HS-27A (cell line): ENCODE results near the gene ENDOU.
"Not testable (repeated sequence)": the region's sequence is repeated elsewhere in the genome, so short reads cannot be mapped to it uniquely, and the experiment has no call there.

Source experiments
- DNase-seq: peaks from one replicate; pipeline ENCODE4 v3.0.0-alpha.2; 2012; ENCODE audit warnings: low read depth, missing footprints

Gene ENDOU

GRCh38 chr12:47686645-47687240, 38.5 kb downstream of the ENDOU start:
- DNase-seq = no peak

DNA sequence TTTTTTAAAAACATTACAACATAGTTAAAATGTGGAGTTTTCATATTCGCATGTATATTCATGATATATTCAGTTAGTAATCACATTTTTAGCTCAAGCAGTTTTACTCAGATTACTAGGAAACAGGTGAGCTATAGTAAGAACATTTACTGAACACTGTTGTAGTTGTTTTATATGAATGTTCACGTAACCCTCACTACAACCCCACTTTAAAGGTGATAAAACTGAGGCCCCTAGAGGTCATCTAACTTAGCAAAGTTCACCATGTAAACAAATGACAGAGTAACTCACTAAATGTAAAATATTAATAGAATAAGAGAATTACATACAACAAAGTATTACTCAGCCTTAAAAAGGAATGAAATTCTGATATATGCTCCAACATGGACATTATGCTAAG, 45.5 kb downstream of the ENDOU start:
- DNase-seq = no peak

GRCh38 chr12:47672068-47672467, 53.2 kb downstream of the ENDOU start:
- no peak for DNase-seq

- DNase-seq = not testable (repeated sequence)
These were observed 57.4 kb downstream of the ENDOU start for GRCh38 chr12:47667935-47668334.
